Panc1 (cell line): Measurements from ENCODE around the gene GPR157. TPM values are rescaled to one million over a fixed set of nuclear protein-coding genes. Genes with fewer than 3 reads are reported as not detected.

Experiments
- ATAC-seq: fragments of 200-7000 bp; cut with Tn5 transposase; 2 replicates; pipeline ENCODE4 v1.9.1; 2020; ENCODE audit warnings: mild to moderate bottlenecking, moderate library complexity
- BruUV-seq: library from RNA; stranded (reverse); fragments of 400-500 nt; replicated peaks from 2 replicates; lab custom pipeline; 2021; lab: Mats Ljungman, UMichigan
- CTCF ChIA-PET: fragments of 300-600 bp; sonication (Branson Sonifier 250); formaldehyde crosslinking; loops from one replicate; lab custom pipeline; 2022; ENCODE audit warnings: antibody characterized with exemption; lab: Charles Lee
- POLR2A ChIA-PET: fragments of 300-600 bp; sonication (Branson Sonifier 250); formaldehyde crosslinking; loops from one replicate; lab custom pipeline; 2022; ENCODE audit warnings: antibody characterized with exemption; lab: Charles Lee
- DNase-seq: peaks from one replicate; pipeline ENCODE4 v3.0.0-alpha.2; 2010; ENCODE audit warnings: low read depth, low spot score
- H3K27ac ChIP-seq: 2 replicates; pipeline ENCODE4 v1.5.1; 2011; ENCODE audit warnings: mild to moderate bottlenecking, low read length, inconsistent platforms
- H3K27me3 ChIP-seq: fragments of 200-500 bp; sonication (Bioruptor generic); 2 replicates; pipeline ENCODE4 v1.6.0; 2014; ENCODE audit warnings: low read length, inconsistent platforms; ENCODE audit not compliant: control insufficient read depth, insufficient read depth
- H3K36me3 ChIP-seq: fragments of 200-500 bp; sonication (Bioruptor generic); 2 replicates; pipeline ENCODE4 v1.5.1; 2014; ENCODE audit warnings: inconsistent platforms, mild to moderate bottlenecking, low read length, moderate library complexity; ENCODE audit not compliant: control insufficient read depth, insufficient read depth
- H3K4me1 ChIP-seq: 2 replicates; pipeline ENCODE4 v1.5.1; 2011; ENCODE audit warnings: inconsistent platforms, mild to moderate bottlenecking, low read length, moderate library complexity; ENCODE audit not compliant: control insufficient read depth, insufficient read depth
- H3K4me3 ChIP-seq, 2 experiments: 2 replicates each; pipeline ENCODE4 v1.5.1; 2011 to 2012; ENCODE audit warnings: low read depth in 2 of 2, low read length in 2 of 2, mild to moderate bottlenecking in 2 of 2, inconsistent platforms in 1 of 2, moderate library complexity in 1 of 2
- H3K9me3 ChIP-seq: fragments of 200-500 bp; sonication (Bioruptor generic); 2 replicates; pipeline ENCODE4 v1.5.1; 2014; ENCODE audit warnings: low read depth, mild to moderate bottlenecking, inconsistent platforms, low read length, moderate library complexity; ENCODE audit not compliant: control insufficient read depth, insufficient read depth
- CTCF ChIP-seq: fragments of 450-650 bp; IDR thresholded peaks from 2 replicates; pipeline ENCODE4 v1.5.1; 2017; ENCODE audit warnings: mild to moderate bottlenecking
- POLR2AphosphoS5 ChIP-seq: IDR thresholded peaks from 2 replicates; pipeline ENCODE4 v1.6.1; 2012; ENCODE audit warnings: mild to moderate bottlenecking, low read depth, low read length, moderate library complexity
- REST ChIP-seq, 2 experiments: IDR thresholded peaks; 2 replicates each; pipeline ENCODE4 v1.6.1; 2011 to 2012; ENCODE audit warnings: low read depth in 2 of 2, control low read depth in 1 of 2, low read length in 1 of 2, mild to moderate bottlenecking in 1 of 2, moderate library complexity in 1 of 2; ENCODE audit not compliant: insufficient read depth in 1 of 2
- SIN3A ChIP-seq: IDR thresholded peaks from 2 replicates; pipeline ENCODE4 v1.6.1; 2012; ENCODE audit warnings: low read depth, mild to moderate bottlenecking, low read length, moderate library complexity, borderline replicate concordance; ENCODE audit not compliant: insufficient read depth
- TCF7L2 ChIP-seq: IDR thresholded peaks from 2 replicates; pipeline ENCODE4 v1.6.1; 2011; ENCODE audit warnings: mild to moderate bottlenecking, low read depth, low read length, inconsistent platforms
- in situ Hi-C: cut with HindIII; loops from 2 replicates; pipeline ENCODE4 v1.10.0; 2016; ENCODE audit warnings: low sequenced_read_pairs, low pct_unique_long_range_greater_than_20kb
- intact Hi-C: fragments of 100-400 bp; cut with micrococcal nuclease; formaldehyde crosslinking; loops from one replicate; pipeline ENCODE4 v1.10.0; 2022; ENCODE audit not compliant: unreplicated experiment
- total RNA-seq: library from RNA; stranded (reverse); gene quantifications from one replicate; pipeline ENCODE4 v1.2.1, GENCODE V29; 2021; ENCODE audit not compliant: unreplicated experiment

GPR157 gene
- total RNA-seq, 1 experiment from 2014 or later: 19.8 TPM

GRCh38 chr1:9088807-9089206 is 40.1 kb downstream of the GPR157 start:
- ChIA-PET CTCF (no interaction called here), POLR2A (no interaction called here)
- Histone ChIP-seq H3K9me3 (no peaks in the 10 kb centered on the region), H3K4me3 (no peak overlapping the region), H3K4me1 (no peaks in the 10 kb centered on the region), H3K36me3 (no peaks in the 10 kb centered on the region), H3K27ac (no peak overlapping the region), H3K27me3 (no peaks in the 10 kb centered on the region; the same call in 1 of the 2 replicates)
- TF ChIP-seq SIN3A: no peak
- no peak for TF ChIP-seq TCF7L2
- TF ChIP-seq CTCF: no peak
- TF ChIP-seq REST (IDR thresholded peaks at IDR 0.05; ENCODE audit: insufficient read depth in 1 of 2, low read depth in 2 of 2, low read length in 1 of 2): no peak
- TF ChIP-seq POLR2AphosphoS5: no peak
- no TSS peak for BruUV-seq
- intact Hi-C loops: no loop called here
- ATAC-seq: no peak
- in situ Hi-C loops: no loop called here
- no peak for DNase-seq

- Histone ChIP-seq H3K9me3 (no peaks in the 10 kb centered on the region), H3K27ac (no peak overlapping the region), H3K4me1 (no peaks in the 10 kb centered on the region), H3K36me3 (no peaks in the 10 kb centered on the region), H3K4me3 (no peak overlapping the region), H3K27me3 (no peaks in the 10 kb centered on the region; the same call in 1 of the 2 replicates)
- DNase-seq: no peak
- ChIA-PET CTCF (no interaction called here), POLR2A (no interaction called here)
- ATAC-seq: no peak
- in situ Hi-C loops: no loop called here
- no TSS peak for BruUV-seq
- intact Hi-C loops: no loop called here
- TF ChIP-seq CTCF (no peak), TCF7L2 (no peak), POLR2AphosphoS5 (no peak), REST (IDR thresholded peaks at IDR 0.05; ENCODE audit: insufficient read depth in 1 of 2, low read depth in 2 of 2, low read length in 1 of 2) (no peak), SIN3A (no peak)
Measured at GRCh38 chr1:9087411-9088125, 41.3 kb downstream of the GPR157 start.
